Natural killer cell treated with Interleukin-12 subunit alpha and Interleukin-12 subunit beta and Interleukin-15 and Interleukin-18, amount 100 ng/mL, for 72 hours (primary cell): ENCODE data around the gene RNASEH2B. TPM values are rescaled to one million over a fixed set of nuclear protein-coding genes. Genes with fewer than 3 reads are reported as not detected.

ENCODE experiments used
- ATAC-seq, 2 donors: fragments of 150-1000 bp; cut with Tn5 transposase in 1 of 2; sonication (Bioruptor Pico), chemical (Tn5 transposase) in 1 of 2; 2 replicates each; pipeline ENCODE4 v1.10.0; 2021
- DNase-seq: peaks from one replicate; pipeline ENCODE4 v3.0.0; 2022; ENCODE audit warnings: low spot score
- H3K27ac Mint-ChIP-seq, 2 donors: 1 replicate in 1 of 2; 2 replicates in 1 of 2; pipeline ENCODE4 v1.8.0; 2022; ENCODE audit warnings: mixed read lengths in 2 of 2, mild to moderate bottlenecking in 1 of 2, moderate library complexity in 1 of 2
- H3K27me3 Mint-ChIP-seq, 2 donors: 1 replicate in 1 of 2; 2 replicates in 1 of 2; pipeline ENCODE4 v1.8.0; 2022; ENCODE audit warnings: mixed read lengths in 2 of 2
- H3K36me3 Mint-ChIP-seq: one replicate; pipeline ENCODE4 v1.8.0; 2022; ENCODE audit warnings: mixed read lengths
- H3K4me1 Mint-ChIP-seq, 2 donors: 1 replicate in 1 of 2; 2 replicates in 1 of 2; pipeline ENCODE4 v1.8.0; 2022; ENCODE audit warnings: low read depth in 2 of 2, mixed read lengths in 2 of 2, mild to moderate bottlenecking in 1 of 2
- H3K4me3 Mint-ChIP-seq: one replicate; pipeline ENCODE4 v1.8.0; 2022; ENCODE audit warnings: mixed read lengths
- H3K9me3 Mint-ChIP-seq: 2 replicates; pipeline ENCODE4 v1.8.0; 2022; ENCODE audit warnings: mixed read lengths
- total RNA-seq, 2 donors: library from RNA; stranded (reverse); gene quantifications; one replicate each; pipeline ENCODE4 v1.2.3, GENCODE V29; 2022

RNASEH2B gene
- total RNA-seq, 2 donors from 2014 or later, result 33.3 to 64.2 TPM

- ATAC-seq (no peak), DNase-seq (no peak)
- Mint-ChIP-seq H3K27ac (peak overlapping the region; percentile 87 to 88), H3K4me3 (peak overlapping the region; percentile 87), H3K4me1 (peaks cover 28 to 41% of the 10 kb centered on the region in 2 donors), H3K27me3 (peaks cover 9% of the 10 kb centered on the region in 2 donors), H3K9me3 (peaks cover 2% of the 10 kb centered on the region), H3K36me3 (peaks cover 13% of the 10 kb centered on the region)
These were observed 18.4 kb upstream of the RNASEH2B start for GRCh38 chr13:50891206-50891605.

DNA sequence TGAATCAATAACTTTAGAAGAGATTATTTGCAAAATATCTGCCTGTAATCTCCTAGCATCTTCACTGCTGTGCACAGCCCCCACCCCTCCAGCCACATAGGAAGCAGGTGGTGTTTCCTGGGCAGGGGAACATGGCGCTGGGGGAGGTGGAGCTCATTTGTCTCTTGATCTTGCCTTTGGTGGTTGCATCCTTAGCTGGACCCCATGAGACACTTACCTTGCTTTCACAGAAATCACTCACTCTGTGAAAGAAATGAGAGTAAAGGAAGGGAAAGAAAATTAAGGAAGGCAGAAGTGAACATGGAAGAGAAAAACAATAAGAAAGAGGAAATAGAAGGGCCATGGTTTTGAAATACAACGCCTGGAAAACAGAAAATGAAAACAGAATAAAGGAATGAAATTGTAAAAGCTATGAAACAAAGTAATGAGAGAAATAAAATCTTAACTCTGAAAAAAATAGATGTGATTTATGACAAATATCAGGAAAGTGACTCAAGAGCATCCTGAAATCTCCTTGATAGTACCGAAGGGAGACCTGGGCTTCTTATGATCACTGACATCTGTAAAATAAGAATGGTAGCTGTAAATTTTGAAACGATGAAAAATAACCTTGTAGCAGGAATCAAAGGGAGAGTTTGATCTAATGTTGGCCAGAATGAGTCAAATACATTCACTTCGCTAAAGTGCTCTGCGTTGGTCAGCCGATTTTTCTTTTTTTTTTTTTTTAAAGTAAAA, 17.2 kb upstream of the RNASEH2B start:
- ATAC-seq, result peak in 1 of 2 donors; percentile 62
- H3K4me1 Mint-ChIP-seq, result peaks cover 28 to 41% of the 10 kb centered on the region in 2 donors

GRCh38 chr13:50893211-50893852, 16.3 kb upstream of the RNASEH2B start:
- peaks cover 13% of the 10 kb centered on the region for H3K36me3 Mint-ChIP-seq
- DNase-seq (no peak), ATAC-seq (peak; percentile 87 to 94)
- peaks cover 28 to 46% of the 10 kb centered on the region in 2 donors for H3K4me1 Mint-ChIP-seq
- peaks cover 2% of the 10 kb centered on the region for H3K9me3 Mint-ChIP-seq
- H3K4me3 Mint-ChIP-seq, result peak overlapping the region; percentile 87
- H3K27me3 Mint-ChIP-seq, result peaks cover 0 to under 1% of the 10 kb centered on the region in 2 donors
- peak overlapping the region; percentile 87 to 88 for H3K27ac Mint-ChIP-seq

More for the DNA sequence above, 17.2 kb upstream of the RNASEH2B start:
- peaks cover 13% of the 10 kb centered on the region for H3K36me3 Mint-ChIP-seq
- no peak for DNase-seq
- peak overlapping the region; percentile 87 to 88 for H3K27ac Mint-ChIP-seq
- H3K9me3 Mint-ChIP-seq, result peaks cover 2% of the 10 kb centered on the region
- peak overlapping the region; percentile 87 for H3K4me3 Mint-ChIP-seq
- peaks cover 4 to 7% of the 10 kb centered on the region in 2 donors for H3K27me3 Mint-ChIP-seq

DNA sequence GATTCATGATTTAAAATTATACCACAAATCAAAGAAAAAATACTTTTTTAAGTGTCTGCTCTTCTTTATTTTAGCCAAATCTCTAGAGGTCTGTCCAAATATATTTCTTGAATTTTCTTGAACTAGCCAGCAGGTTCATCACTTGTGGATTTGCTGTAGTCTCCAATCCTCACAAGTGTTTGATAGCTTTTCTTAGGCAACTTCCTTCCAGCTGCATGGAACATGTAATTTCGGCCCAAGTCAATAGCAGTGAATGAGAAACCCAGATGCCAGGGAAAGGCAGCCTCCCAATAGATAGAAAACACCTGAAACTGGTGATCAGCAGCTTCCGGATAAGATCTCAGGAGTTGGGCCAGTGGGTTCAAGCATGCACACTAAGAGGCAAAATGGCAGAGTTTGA, 15.6 kb upstream of the RNASEH2B start:
- peak overlapping the region; percentile 87 for H3K4me3 Mint-ChIP-seq
- H3K9me3 Mint-ChIP-seq, result peaks cover 2% of the 10 kb centered on the region
- H3K27me3 Mint-ChIP-seq, result no peaks in the 10 kb centered on the region
- DNase-seq (no peak), ATAC-seq (no peak)
- H3K36me3 Mint-ChIP-seq, result peaks cover 13% of the 10 kb centered on the region
- H3K4me1 Mint-ChIP-seq, result peaks cover 28 to 46% of the 10 kb centered on the region in 2 donors
- H3K27ac Mint-ChIP-seq, result peak overlapping the region; percentile 87 to 88

DNA sequence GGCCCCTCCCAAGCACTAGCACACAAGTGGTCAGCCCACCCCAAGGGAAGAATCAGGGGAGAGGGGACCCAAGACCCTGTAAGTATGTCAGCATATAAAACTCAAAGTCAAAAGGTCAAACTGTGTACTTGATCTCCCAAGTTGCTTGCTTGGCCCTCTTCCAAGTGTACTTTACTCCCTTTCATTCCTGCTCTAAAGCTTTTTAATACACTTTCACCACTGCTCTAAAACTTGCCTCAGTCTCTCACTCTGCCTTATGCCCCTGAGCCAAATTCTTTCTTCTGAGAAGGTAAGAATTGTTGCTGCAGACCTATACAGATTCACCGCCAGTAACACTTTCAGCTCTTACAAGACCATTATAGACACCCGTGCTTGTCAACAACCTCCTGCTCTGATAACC, 15.1 kb upstream of the RNASEH2B start:
- peak overlapping the region; percentile 6 for H3K4me3 Mint-ChIP-seq
- no peak for DNase-seq

DNA sequence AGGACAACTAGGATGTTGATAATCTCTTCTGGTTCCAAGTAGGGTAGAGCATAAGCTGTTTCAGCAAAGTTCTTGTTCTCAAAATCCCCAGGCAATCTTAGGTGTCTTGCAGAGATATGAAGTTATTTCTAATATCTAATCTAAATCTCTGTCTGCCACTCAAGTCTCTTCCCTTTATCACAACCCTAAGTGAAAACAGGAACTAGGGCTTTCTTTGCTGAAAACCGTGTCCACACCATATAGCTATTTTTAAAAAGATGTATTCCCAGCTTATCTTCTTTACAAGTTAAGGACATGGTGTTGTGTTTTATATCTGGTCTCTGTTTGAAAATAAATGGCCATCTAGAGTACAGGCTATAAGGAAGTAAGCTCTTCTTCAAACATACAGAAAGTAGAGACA, 11.3 kb upstream of the RNASEH2B start:
- DNase-seq, result no peak
- Mint-ChIP-seq H3K4me1 (peaks cover 10 to 22% of the 10 kb centered on the region in 2 donors), H3K4me3 (no peak overlapping the region), H3K9me3 (no peaks in the 10 kb centered on the region), H3K27me3 (peaks cover 0 to 7% of the 10 kb centered on the region in 2 donors), H3K36me3 (peaks cover 13% of the 10 kb centered on the region), H3K27ac (no peak overlapping the region)
- ATAC-seq, result no peak

More for the DNA sequence above, 15.1 kb upstream of the RNASEH2B start:
- Mint-ChIP-seq H3K27ac (peak overlapping the region in 1 of 2 donors; percentile 88), H3K36me3 (peaks cover 13% of the 10 kb centered on the region), H3K9me3 (peaks cover 2% of the 10 kb centered on the region), H3K27me3 (no peaks in the 10 kb centered on the region), H3K4me1 (peaks cover 26 to 46% of the 10 kb centered on the region in 2 donors)
- ATAC-seq, result no peak

GRCh38 chr13:50901701-50902100, 7.9 kb upstream of the RNASEH2B start:
- no peak overlapping the region for H3K27ac Mint-ChIP-seq
- H3K4me1 Mint-ChIP-seq, result peaks cover 0 to 5% of the 10 kb centered on the region in 2 donors
- no peaks in the 10 kb centered on the region for H3K36me3 Mint-ChIP-seq
- no peaks in the 10 kb centered on the region for H3K9me3 Mint-ChIP-seq
- ATAC-seq (no peak), DNase-seq (no peak)
- H3K4me3 Mint-ChIP-seq, result no peak overlapping the region
- H3K27me3 Mint-ChIP-seq, result peaks cover 0 to 7% of the 10 kb centered on the region in 2 donors

GRCh38 chr13:50905256-50905655, 4.3 kb upstream of the RNASEH2B start:
- ATAC-seq (no peak), DNase-seq (no peak)
- H3K27ac Mint-ChIP-seq, result no peak overlapping the region
- peaks cover 0 to 7% of the 10 kb centered on the region in 2 donors for H3K27me3 Mint-ChIP-seq
- peaks cover under 1 to 1% of the 10 kb centered on the region in 2 donors for H3K4me1 Mint-ChIP-seq
- H3K9me3 Mint-ChIP-seq, result no peaks in the 10 kb centered on the region
- no peak overlapping the region for H3K4me3 Mint-ChIP-seq
- H3K36me3 Mint-ChIP-seq, result no peaks in the 10 kb centered on the region

GRCh38 chr13:50907781-50908180, 1.8 kb upstream of the RNASEH2B start:
- no peak for DNase-seq
- no peaks in the 10 kb centered on the region for H3K27me3 Mint-ChIP-seq
- H3K4me3 Mint-ChIP-seq, result no peak overlapping the region
- no peaks in the 10 kb centered on the region for H3K9me3 Mint-ChIP-seq
- no peak for ATAC-seq
- H3K36me3 Mint-ChIP-seq, result no peaks in the 10 kb centered on the region
- H3K4me1 Mint-ChIP-seq, result peaks cover 18 to 24% of the 10 kb centered on the region in 2 donors
- no peak overlapping the region for H3K27ac Mint-ChIP-seq

- ATAC-seq (no peak), DNase-seq (no peak)
- Mint-ChIP-seq H3K36me3 (no peaks in the 10 kb centered on the region), H3K4me3 (no peak overlapping the region), H3K27ac (no peak overlapping the region), H3K4me1 (peaks cover 18 to 24% of the 10 kb centered on the region in 2 donors), H3K27me3 (no peaks in the 10 kb centered on the region), H3K9me3 (no peaks in the 10 kb centered on the region)
These were observed 1.2 kb upstream of the RNASEH2B start for GRCh38 chr13:50908371-50908770.

DNA sequence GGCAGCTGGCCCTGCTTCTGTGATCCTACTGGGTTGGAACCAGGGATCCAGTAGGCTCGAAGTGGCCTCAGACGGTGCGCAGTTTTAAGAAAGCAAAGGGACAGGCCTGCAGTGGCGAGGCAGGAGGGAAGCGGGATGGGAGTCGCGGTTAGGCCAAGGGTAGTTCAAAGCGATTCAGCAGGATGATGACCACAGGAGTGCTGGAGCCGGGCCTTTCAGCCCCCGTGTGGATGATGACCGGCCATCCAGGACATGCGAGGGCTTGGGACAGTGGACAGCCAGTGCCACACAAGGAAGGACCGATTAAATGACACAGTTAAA, 854 bp downstream of the RNASEH2B start:
- H3K27ac Mint-ChIP-seq, result peak overlapping the region; percentile 83 to 87

DNA sequence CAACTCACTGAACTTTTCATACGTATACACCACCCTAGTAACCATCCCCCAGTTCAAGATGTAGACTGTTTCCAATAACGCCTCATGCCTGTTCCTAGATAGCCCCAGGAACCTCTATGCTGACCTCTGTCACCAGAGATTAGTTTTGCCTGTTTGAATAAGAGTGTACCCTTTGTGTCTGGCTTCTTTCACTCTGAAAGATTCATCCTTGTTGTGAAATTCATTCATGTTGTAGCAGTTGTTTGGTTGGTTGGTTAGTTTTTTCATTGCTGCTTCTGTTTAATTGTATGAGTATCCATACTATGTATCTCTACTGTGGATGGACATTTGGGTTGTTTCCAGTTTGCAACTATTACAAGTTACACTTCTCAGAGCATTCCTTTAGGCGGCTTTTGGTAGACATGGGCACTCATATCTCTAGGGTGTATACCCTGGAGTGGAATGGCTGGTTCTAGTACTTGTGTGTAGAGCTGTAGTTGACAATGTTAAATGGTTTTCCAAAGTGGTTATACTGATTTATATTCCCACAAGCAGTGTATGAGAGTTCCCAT, 1.6 kb downstream of the RNASEH2B start:
- Mint-ChIP-seq H3K4me3 (peak overlapping the region; percentile 89), H3K9me3 (no peaks in the 10 kb centered on the region), H3K36me3 (no peaks in the 10 kb centered on the region), H3K27ac (peak overlapping the region; percentile 83 to 87), H3K4me1 (peaks cover 35 to 45% of the 10 kb centered on the region in 2 donors), H3K27me3 (no peaks in the 10 kb centered on the region)
- ATAC-seq, result no peak
- DNase-seq, result no peak

More for the DNA sequence above, 854 bp downstream of the RNASEH2B start:
- no peak for DNase-seq
- Mint-ChIP-seq H3K27me3 (no peaks in the 10 kb centered on the region), H3K4me3 (peak overlapping the region; percentile 89), H3K9me3 (no peaks in the 10 kb centered on the region), H3K4me1 (peaks cover 31 to 38% of the 10 kb centered on the region in 2 donors), H3K36me3 (no peaks in the 10 kb centered on the region)
- peak in 1 of 2 donors; percentile 5 for ATAC-seq

- H3K9me3 Mint-ChIP-seq, result no peaks in the 10 kb centered on the region
- peak; percentile 86 for DNase-seq
- H3K27ac Mint-ChIP-seq, result peak overlapping the region; percentile 83 to 87
- no peaks in the 10 kb centered on the region for H3K36me3 Mint-ChIP-seq
- H3K4me1 Mint-ChIP-seq, result peaks cover 45 to 55% of the 10 kb centered on the region in 2 donors
- H3K27me3 Mint-ChIP-seq, result no peaks in the 10 kb centered on the region
- H3K4me3 Mint-ChIP-seq, result peak overlapping the region; percentile 89
- ATAC-seq, result peak; percentile 71 to 72
These were observed 2.6 kb downstream of the RNASEH2B start for GRCh38 chr13:50911937-50912795.
